Lung microvascular endothelial cell (primary cell): ENCODE data around the gene SH3RF2. TPM values are rescaled to one million over a fixed set of nuclear protein-coding genes. Genes with fewer than 3 reads are reported as not detected.
A peak's percentile ranks its signal among the peaks of the same experiment; 100 is the strongest.

Source experiments
- DNase-seq, 2 donors: peaks; one replicate each; pipeline versions ENCODE4 v3.0.0 to v3.0.0-alpha.2; 2010; ENCODE audit warnings: low read depth in 2 of 2
- total RNA-seq: library from RNA; depleted of rRNA; stranded (reverse); fragments of >200 nt; gene quantifications from 2 replicates; pipeline ENCODE4 v1.2.1, GENCODE V29; 2014

SH3RF2 gene
- total RNA-seq, 1 donor from 2014 or later: not detected

GRCh38 chr5:145921211-145921610 lies 15.2 kb upstream of the SH3RF2 start:
- DNase-seq: no peak

- DNase-seq: no peak
Observed at GRCh38 chr5:145922059-145922458, 14.3 kb upstream of the SH3RF2 start.

- DNase-seq: no peak
Observed at GRCh38 chr5:145923405-145923804, 13.0 kb upstream of the SH3RF2 start.

- no peak for DNase-seq
Observed at GRCh38 chr5:145924849-145925248, 11.5 kb upstream of the SH3RF2 start.

GRCh38 chr5:145925353-145925752 lies 11.0 kb upstream of the SH3RF2 start:
- peak in 1 of 2 donors; percentile 82 for DNase-seq

- peak in 1 of 2 donors; percentile 15 for DNase-seq
Observed at GRCh38 chr5:145925803-145926202, 10.6 kb upstream of the SH3RF2 start.

- no peak for DNase-seq
Observed at GRCh38 chr5:145931718-145932117, 4.7 kb upstream of the SH3RF2 start.

- DNase-seq: peak in 1 of 2 donors; percentile 49
Observed at GRCh38 chr5:145934276-145934675, 2.1 kb upstream of the SH3RF2 start.

- peak in 1 of 2 donors; percentile 42 for DNase-seq
Observed at GRCh38 chr5:145937432-145938250, 1.3 kb downstream of the SH3RF2 start.

GRCh38 chr5:145938776-145939539 lies 2.6 kb downstream of the SH3RF2 start:
- DNase-seq: no peak

GRCh38 chr5:145939540-145940065 lies 3.2 kb downstream of the SH3RF2 start:
- no peak for DNase-seq

- no peak for DNase-seq
Observed at GRCh38 chr5:145941096-145941447, 4.7 kb downstream of the SH3RF2 start.

- no peak for DNase-seq
Observed at GRCh38 chr5:145941448-145942130, 5.2 kb downstream of the SH3RF2 start.

GRCh38 chr5:145942201-145942600 lies 5.8 kb downstream of the SH3RF2 start:
- no peak for DNase-seq

GRCh38 chr5:145942749-145943148 lies 6.4 kb downstream of the SH3RF2 start:
- DNase-seq: no peak

- peak; percentile 8 to 47 for DNase-seq
Observed at GRCh38 chr5:145943674-145944121, 7.3 kb downstream of the SH3RF2 start.

GRCh38 chr5:145944328-145944727 lies 8.0 kb downstream of the SH3RF2 start:
- no peak for DNase-seq

- DNase-seq: no peak
Observed at GRCh38 chr5:145945620-145946111, 9.3 kb downstream of the SH3RF2 start.

GRCh38 chr5:145946112-145946861 lies 9.9 kb downstream of the SH3RF2 start:
- peak in 1 of 2 donors; percentile 55 for DNase-seq

GRCh38 chr5:145947581-145947980 lies 11.2 kb downstream of the SH3RF2 start:
- no peak for DNase-seq

- DNase-seq: no peak
Observed at GRCh38 chr5:145948047-145948446, 11.7 kb downstream of the SH3RF2 start.
